B cell (primary cell): ENCODE results near the gene HS6ST3. TPM values are rescaled to one million over a fixed set of nuclear protein-coding genes. Genes with fewer than 3 reads are reported as not detected.

Experiments
- ATAC-seq: fragments of 200-7000 bp; cut with Tn5 transposase; one replicate; pipeline ENCODE4 v1.10.0; 2021; ENCODE audit warnings: low read depth, mild to moderate bottlenecking, moderate number of reproducible peaks, moderate library complexity
- CTCF ChIA-PET: fragments of 350-600 bp; sonication (Branson Sonifier 250); formaldehyde crosslinking; loops from one replicate; lab custom pipeline; 2021; ENCODE audit warnings: antibody characterized with exemption, inconsistent platforms; lab: Charles Lee
- POLR2A ChIA-PET: fragments of 350-600 bp; sonication (Branson Sonifier 250); formaldehyde crosslinking; loops from one replicate; lab custom pipeline; 2021; ENCODE audit warnings: antibody characterized with exemption; lab: Charles Lee
- DNase-seq: peaks from one replicate; pipeline ENCODE4 v3.0.0; 2013
- H2AFZ ChIP-seq: 2 replicates; pipeline ENCODE4 v1.6.1; 2012; ENCODE audit warnings: mild to moderate bottlenecking, low read depth, low read length; ENCODE audit not compliant: insufficient read depth, poor library complexity, severe bottlenecking
- H3K27ac ChIP-seq, 2 donors: 1 replicate in 1 of 2; 2 replicates in 1 of 2; pipeline ENCODE4 v1.5.1; 2012 to 2013; ENCODE audit warnings: low read length in 2 of 2, mild to moderate bottlenecking in 2 of 2, moderate library complexity in 1 of 2
- H3K27me3 ChIP-seq, 4 experiments: fragments of 200-600 bp in 1 of 4; sonication (generic) in 1 of 4; replicated peaks in 1 of 4; 1 replicate in 2 of 4; 2 replicates in 2 of 4; pipeline versions ENCODE4 v1.6.1 to v1.7.0; 2013 to 2016; ENCODE audit warnings: low read length in 3 of 4, mild to moderate bottlenecking in 2 of 4, mixed read lengths in 1 of 4, moderate library complexity in 1 of 4; ENCODE audit not compliant: insufficient read depth in 4 of 4, control insufficient read depth in 3 of 4; ENCODE audit errors: control extremely low read depth in 1 of 4
- H3K36me3 ChIP-seq, 2 experiments: replicated peaks in 1 of 2; 1 replicate in 1 of 2; 2 replicates in 1 of 2; pipeline versions ENCODE4 v1.6.1 to v1.7.1; 2013; ENCODE audit warnings: low read length in 1 of 2; ENCODE audit not compliant: insufficient read depth in 2 of 2, control insufficient read depth in 1 of 2; ENCODE audit errors: control extremely low read depth in 1 of 2, extremely low read depth in 1 of 2
- H3K4me1 ChIP-seq, 2 donors: fragments of 200-600 bp in 1 of 2; sonication (generic) in 1 of 2; 1 replicate in 1 of 2; 2 replicates in 1 of 2; pipeline versions ENCODE4 v1.5.1 to v1.6.1; 2013 to 2017; ENCODE audit warnings: low read length in 2 of 2; ENCODE audit not compliant: control insufficient read depth in 2 of 2, insufficient read depth in 2 of 2
- H3K4me2 ChIP-seq: replicated peaks from 2 replicates; pipeline ENCODE3; 2012; ENCODE audit warnings: mild to moderate bottlenecking, low read depth, low read length; ENCODE audit not compliant: poor library complexity, severe bottlenecking
- H3K4me3 ChIP-seq, 5 experiments: fragments of 200-600 bp in 1 of 5; sonication (generic) in 1 of 5; 1 replicate in 3 of 5; 2 replicates in 2 of 5; pipeline versions ENCODE4 v1.5.1 to v1.7.0; 2011 to 2016; ENCODE audit warnings: low read length in 4 of 5, mild to moderate bottlenecking in 4 of 5, low read depth in 2 of 5, control low read depth in 1 of 5, moderate library complexity in 1 of 5; ENCODE audit not compliant: insufficient read depth in 1 of 5; ENCODE audit errors: control extremely low read depth in 1 of 5, extremely low read depth in 1 of 5
- H3K79me2 ChIP-seq: fragments of 200-600 bp; sonication (generic); one replicate; pipeline ENCODE4 v1.6.0; 2016; ENCODE audit warnings: low read length; ENCODE audit not compliant: control insufficient read depth, insufficient read depth
- H3K9ac ChIP-seq: fragments of 200-600 bp; sonication (generic); 2 replicates; pipeline ENCODE4 v1.6.1; 2017; ENCODE audit warnings: mild to moderate bottlenecking, low read length, moderate library complexity
- H3K9me3 ChIP-seq, 3 donors: one replicate each; pipeline versions ENCODE4 v1.6.1 to v1.7.1; 2013; ENCODE audit warnings: low read length in 2 of 3; ENCODE audit not compliant: control insufficient read depth in 2 of 3, insufficient read depth in 1 of 3; ENCODE audit errors: control extremely low read depth in 1 of 3
- H4K20me1 ChIP-seq: 2 replicates; pipeline ENCODE4 v1.6.0; 2012; ENCODE audit warnings: mild to moderate bottlenecking, low read length; ENCODE audit not compliant: insufficient read depth, control insufficient read depth, poor library complexity, severe bottlenecking
- H3K27ac Mint-ChIP-seq: one replicate; pipeline ENCODE4 v1.8.0; 2021; ENCODE audit warnings: mixed read lengths
- H3K27me3 Mint-ChIP-seq: one replicate; pipeline ENCODE4 v1.8.0; 2021; ENCODE audit warnings: mixed read lengths
- H3K4me1 Mint-ChIP-seq: one replicate; pipeline ENCODE4 v1.8.0; 2021; ENCODE audit warnings: mixed read lengths
- H3K4me3 Mint-ChIP-seq: one replicate; pipeline ENCODE4 v1.8.0; 2021; ENCODE audit warnings: mixed read lengths
- H3K9me3 Mint-ChIP-seq: one replicate; pipeline ENCODE4 v1.8.0; 2022; ENCODE audit warnings: mixed read lengths; ENCODE audit not compliant: insufficient read depth
- EZH2 ChIP-seq: IDR thresholded peaks from 2 replicates; pipeline ENCODE4 v1.6.1; 2012; ENCODE audit warnings: borderline replicate concordance, low read depth, mild to moderate bottlenecking, moderate library complexity, low read length; ENCODE audit not compliant: insufficient read depth, poor library complexity, severe bottlenecking
- WGBS: methylation state at CpG from one replicate; pipeline ENCODE4 v1.1.5; 2013; ENCODE audit warnings: missing lambda C conversion rate; ENCODE audit not compliant: insufficient coverage; 5-methylcytosine and 5-hydroxymethylcytosine counted together
- intact Hi-C: fragments of 100-400 bp; cut with micrococcal nuclease; formaldehyde crosslinking; loops from one replicate; pipeline ENCODE4 v1.10.0; 2022
- polyA plus RNA-seq: library from polyadenylated mRNA; depleted of rRNA; stranded (reverse); fragments of >200 nt; gene quantifications from 2 replicates; pipeline ENCODE4 v1.2.3, GENCODE V29; 2012
- total RNA-seq, 2 donors: library from RNA; stranded (reverse); fragments of 120-200 nt in 1 of 2; gene quantifications; 1 replicate in 1 of 2; 2 replicates in 1 of 2; pipeline versions ENCODE4 v1.2.3 to v1.2.4, GENCODE V29; 2013 to 2022
- TF ChIP-seq, protein P1 (sequence below): fragments of 200-600 bp; IDR thresholded peaks from one replicate; pipeline ENCODE4 v1.8.0; 2022; ENCODE audit warnings: antibody characterized with exemption, mild to moderate bottlenecking

The HS6ST3 gene
- total and polyA plus RNA-seq, 2 donors (not counting 1 experiment from before 2014, with no cell fraction given) = not detected

DNA sequence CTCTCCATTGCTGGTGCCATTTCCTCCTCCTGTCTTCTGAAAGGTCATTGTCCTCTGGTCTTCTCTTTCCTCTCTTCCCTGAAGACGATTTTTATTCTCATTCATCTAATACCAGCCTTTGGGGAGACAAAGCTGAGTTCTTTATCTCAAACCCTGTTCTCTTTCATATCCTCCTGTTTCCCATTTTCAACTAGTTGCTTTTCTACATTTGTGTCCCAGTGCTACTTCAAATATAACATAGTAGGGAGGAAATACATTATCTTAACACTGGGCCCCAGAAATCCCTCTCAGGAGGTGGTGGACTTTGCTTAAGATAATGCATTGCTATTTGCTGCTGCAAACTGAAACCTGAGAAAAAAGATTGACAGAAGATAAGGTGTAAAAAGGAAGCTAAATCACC, 159.1 kb downstream of the HS6ST3 start:
- Histone ChIP-seq H3K4me3 (no peak overlapping the region), H3K79me2 (no peaks in the 10 kb centered on the region), H2AFZ (no peak overlapping the region), H3K27ac (no peak overlapping the region), H3K4me1 (no peaks in the 10 kb centered on the region), H3K9ac (no peak overlapping the region), H3K4me2 (no peak overlapping the region), H3K9me3 (peaks cover 0 to 7% (median 0%) of the 10 kb centered on the region in 3 donors), H3K27me3 (no peaks in the 10 kb centered on the region), H4K20me1 (no peaks in the 10 kb centered on the region), H3K36me3 (no peaks in the 10 kb centered on the region)
- ATAC-seq (no peak), DNase-seq (no peak)
- TF ChIP-seq, protein P1, sequence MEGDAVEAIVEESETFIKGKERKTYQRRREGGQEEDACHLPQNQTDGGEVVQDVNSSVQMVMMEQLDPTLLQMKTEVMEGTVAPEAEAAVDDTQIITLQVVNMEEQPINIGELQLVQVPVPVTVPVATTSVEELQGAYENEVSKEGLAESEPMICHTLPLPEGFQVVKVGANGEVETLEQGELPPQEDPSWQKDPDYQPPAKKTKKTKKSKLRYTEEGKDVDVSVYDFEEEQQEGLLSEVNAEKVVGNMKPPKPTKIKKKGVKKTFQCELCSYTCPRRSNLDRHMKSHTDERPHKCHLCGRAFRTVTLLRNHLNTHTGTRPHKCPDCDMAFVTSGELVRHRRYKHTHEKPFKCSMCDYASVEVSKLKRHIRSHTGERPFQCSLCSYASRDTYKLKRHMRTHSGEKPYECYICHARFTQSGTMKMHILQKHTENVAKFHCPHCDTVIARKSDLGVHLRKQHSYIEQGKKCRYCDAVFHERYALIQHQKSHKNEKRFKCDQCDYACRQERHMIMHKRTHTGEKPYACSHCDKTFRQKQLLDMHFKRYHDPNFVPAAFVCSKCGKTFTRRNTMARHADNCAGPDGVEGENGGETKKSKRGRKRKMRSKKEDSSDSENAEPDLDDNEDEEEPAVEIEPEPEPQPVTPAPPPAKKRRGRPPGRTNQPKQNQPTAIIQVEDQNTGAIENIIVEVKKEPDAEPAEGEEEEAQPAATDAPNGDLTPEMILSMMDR = no peak
- TF ChIP-seq EZH2 = no peak
- intact Hi-C loops = no loop called here
- Mint-ChIP-seq H3K27me3 (no peaks in the 10 kb centered on the region), H3K4me3 (no peak overlapping the region), H3K9me3 (no peaks in the 10 kb centered on the region), H3K4me1 (no peaks in the 10 kb centered on the region), H3K27ac (no peak overlapping the region)
- ChIA-PET POLR2A (no interaction called here), CTCF (no interaction called here)
- no CpG with 5 or more reads among the region's 1 CpG for WGBS

DNA sequence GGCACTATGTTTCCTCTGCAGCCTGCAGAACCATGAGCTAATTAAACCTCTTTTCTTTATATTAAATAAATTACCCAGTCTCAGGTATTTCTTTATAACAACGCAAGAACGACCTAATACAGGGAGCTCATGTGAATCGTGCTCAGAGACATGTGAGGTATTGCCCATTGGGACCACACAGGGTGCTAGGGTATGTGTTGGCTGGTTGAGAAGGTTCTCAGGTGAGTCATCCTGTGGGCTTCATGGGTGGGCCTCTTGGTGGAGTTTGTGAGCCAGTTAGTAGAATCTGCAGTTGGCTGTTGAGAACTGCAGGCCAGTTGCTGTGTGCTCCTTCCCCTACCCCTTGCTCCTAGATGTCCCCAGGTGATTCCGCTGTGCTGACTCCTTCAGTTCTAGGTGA, 163.0 kb downstream of the HS6ST3 start:
- no peaks in the 10 kb centered on the region for H3K4me1 Mint-ChIP-seq
- Histone ChIP-seq H3K27ac (no peak overlapping the region), H3K4me3 (no peak overlapping the region), H3K79me2 (no peaks in the 10 kb centered on the region), H3K4me2 (no peak overlapping the region), H3K9ac (no peak overlapping the region), H2AFZ (no peak overlapping the region), H3K36me3 (no peaks in the 10 kb centered on the region), H4K20me1 (no peaks in the 10 kb centered on the region), H3K4me1 (no peaks in the 10 kb centered on the region), H3K9me3 (peaks cover 0 to 7% (median 0%) of the 10 kb centered on the region in 3 donors), H3K27me3 (no peaks in the 10 kb centered on the region)
- no peak for TF ChIP-seq EZH2
- TF ChIP-seq, protein P1 = no peak
- intact Hi-C loops = no loop called here
- no peaks in the 10 kb centered on the region for H3K9me3 Mint-ChIP-seq
- H3K4me3 Mint-ChIP-seq = no peak overlapping the region
- 100% methylated on average over 2 of the region's 4 CpGs for WGBS
- ChIA-PET CTCF (no interaction called here), POLR2A (no interaction called here)
- H3K27me3 Mint-ChIP-seq = no peaks in the 10 kb centered on the region
- H3K27ac Mint-ChIP-seq = no peak overlapping the region
- ATAC-seq = no peak
- DNase-seq = no peak
